ENCODE data around the gene SFMBT1.

Gene SFMBT1

DNA sequence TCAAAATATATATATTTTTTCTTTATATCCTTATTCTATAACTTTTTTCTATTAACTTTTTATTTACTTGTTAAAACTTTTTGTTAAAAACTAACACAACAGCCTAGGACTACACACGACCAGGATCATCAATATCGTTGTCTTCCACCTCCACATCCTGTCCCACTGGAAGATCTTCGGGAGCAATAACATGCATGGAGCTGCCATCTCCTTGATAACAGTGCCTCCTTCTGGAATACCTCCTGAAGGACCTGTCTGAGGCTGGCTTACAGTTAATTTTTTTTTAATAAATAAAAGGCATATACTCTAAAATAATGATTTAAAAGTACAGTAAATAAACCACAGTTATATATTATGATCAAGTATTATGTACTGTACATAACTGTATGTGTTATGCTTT, 58.9 kb downstream of the SFMBT1 start:
- DNase-seq, result no peak

DNA sequence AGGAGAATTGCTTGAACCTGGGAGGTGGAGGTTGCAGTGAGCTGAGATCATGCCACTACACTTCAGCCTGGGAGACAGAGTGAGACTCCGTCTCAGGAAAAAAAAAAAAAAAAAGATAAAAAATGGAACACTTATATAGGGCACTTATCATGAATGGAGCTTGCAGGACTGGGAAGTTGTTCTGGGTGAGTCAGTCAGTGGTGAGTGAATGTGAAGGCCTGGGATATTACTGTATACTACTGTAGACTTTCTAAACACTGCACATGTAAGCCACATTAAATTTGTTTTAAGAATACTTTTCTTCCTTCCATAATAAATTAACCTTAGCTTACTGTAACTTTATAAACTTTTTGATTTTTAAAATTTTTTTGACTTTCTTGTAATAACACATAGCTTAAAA, 59.8 kb downstream of the SFMBT1 start:
- no peak for DNase-seq

DNA sequence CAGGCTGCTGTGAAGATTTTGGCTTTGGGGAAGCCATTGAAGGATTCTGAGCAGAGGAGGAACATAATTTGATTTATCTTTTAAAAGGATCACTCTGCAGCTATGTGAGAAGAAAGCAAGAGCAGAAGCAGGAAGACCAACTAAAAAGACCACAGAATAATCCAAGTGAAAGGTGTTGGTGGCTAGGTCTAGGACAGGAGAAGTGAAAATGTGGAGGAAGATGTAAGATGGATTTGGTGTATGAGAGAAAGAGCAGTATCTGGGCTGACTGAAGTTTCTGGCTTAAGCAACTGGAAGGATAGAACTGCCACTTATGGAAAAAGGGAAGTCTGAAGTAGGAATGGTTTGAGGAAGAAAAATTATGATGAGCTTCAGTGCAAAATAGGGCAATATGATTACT, 62.0 kb downstream of the SFMBT1 start:
- no peak for DNase-seq

DNA sequence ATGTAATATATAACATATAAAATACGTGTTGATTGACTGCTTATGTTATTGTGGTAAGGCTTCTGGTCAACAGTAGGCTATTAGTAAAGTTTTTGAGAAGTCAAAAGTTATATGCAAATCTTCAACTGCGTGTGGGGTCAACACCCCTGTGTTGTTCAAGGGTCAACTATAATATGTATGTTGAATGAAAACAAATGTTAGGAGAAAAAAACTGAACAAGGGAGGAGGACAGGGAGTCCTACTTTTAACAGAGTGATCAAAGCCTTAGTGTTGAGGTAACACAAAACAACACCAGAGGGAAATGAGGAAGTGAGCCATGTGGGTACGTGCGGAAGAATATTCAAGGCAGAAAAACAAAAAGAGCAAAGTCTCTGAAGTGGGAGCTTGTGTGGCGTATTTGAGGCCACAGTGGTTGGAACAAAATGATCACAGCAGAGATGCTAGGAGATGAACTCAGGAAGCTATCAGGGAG, 62.5 kb downstream of the SFMBT1 start:
- DNase-seq, result peak; percentile 78

DNA sequence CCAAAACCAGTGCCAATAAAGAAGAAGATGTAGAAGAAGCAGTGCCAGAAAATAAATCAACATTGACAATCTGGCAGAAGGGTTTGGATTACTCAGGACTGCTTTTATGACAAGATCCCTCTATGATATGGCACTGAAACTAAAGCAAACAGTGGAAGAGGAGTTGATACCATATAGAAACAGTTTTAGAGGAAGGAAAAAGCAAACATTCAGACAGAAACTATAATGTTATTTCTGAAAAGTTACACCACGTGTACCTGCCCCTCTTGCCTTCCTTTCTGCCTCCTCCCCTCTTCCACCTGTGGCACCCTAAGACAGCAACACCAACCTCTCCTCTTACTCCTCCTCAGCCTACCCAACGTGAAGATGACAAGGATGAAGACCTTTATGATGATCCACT, 63.0 kb downstream of the SFMBT1 start:
- DNase-seq, result no peak

DNA sequence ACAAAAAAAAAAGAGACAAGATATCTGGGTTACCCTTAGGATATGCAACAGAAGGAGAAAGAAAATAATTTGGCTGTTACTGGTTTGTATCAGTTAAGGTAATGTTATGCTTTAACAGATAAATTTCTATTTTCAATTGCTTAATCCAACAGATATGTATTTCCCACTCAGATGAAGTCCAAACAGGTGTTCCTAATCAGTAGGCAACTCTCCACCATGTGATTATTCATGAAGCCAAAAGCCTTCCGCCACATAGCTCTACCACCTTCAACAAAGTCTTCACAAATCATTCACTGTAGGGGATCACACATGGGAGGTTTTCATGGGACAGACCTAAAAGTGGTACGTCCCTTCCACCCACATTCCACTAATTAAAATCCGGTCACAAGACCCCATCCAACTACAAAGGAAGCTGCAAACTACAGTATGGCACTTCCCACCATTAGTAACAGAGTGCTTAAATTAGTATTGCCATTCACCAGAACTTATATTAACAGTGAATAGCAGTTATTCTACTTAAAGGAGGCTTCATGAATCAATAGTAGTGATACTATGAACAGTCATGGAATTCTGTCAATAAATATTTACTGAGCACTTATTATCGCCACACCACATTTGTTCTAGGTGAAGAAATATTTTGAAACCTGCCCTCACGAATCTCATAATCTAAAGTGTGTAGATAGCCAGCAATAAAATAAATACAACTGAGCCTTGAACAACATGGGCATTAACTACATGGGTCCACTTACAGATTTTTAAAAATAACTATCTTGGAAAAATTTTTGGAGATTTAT, 66.5 kb downstream of the SFMBT1 start:
- DNase-seq, result no peak

DNA sequence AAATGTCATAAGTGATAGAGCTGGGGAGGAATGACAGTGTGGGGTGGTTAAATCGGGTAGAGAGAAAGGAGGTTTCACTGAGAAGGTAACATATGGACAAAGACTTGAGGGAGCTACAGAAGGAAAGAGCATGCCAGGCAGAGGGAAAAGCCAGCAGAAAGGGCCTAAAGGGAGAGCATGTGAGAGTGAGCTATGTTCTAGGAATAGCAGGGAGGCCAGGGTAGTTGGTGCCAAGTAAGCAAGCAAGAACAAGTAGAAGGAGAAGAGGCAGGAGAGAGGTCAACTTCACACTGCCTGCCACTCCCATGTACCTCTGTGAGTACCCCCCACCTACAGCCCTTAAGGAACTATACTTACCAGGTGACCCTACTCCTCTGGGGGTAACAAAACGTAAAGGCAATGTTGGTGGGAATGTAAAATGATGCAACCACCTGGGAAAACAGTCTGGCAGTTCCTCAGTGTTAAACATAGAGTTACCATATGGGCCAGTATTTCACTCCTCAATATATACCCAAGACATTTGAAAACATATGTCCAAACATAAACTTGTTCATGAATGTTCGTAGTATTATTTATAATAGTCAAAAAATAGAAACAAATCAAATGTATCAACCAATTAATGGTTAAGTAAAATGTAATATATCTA, 67.6 kb downstream of the SFMBT1 start:
- DNase-seq, result no peak

DNA sequence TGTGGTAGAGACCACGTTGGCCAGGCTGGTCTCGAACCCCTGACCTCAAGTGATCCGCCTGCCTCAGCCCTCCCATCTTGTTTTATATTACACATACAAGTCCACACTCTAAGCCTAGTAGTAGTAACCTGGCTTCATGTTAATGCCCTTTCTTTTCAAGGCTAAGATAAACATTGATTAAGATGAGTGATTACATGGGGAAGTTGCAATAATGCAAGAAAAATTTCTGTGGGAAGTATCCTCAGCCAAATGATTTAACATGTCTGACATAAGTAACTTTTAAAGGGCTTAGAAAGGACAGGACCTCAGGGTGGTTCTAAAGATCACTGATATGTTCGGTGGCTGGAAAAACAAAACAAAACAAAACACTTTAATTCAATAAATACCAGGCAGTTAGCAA, 72.1 kb downstream of the SFMBT1 start:
- no peak for DNase-seq

DNA sequence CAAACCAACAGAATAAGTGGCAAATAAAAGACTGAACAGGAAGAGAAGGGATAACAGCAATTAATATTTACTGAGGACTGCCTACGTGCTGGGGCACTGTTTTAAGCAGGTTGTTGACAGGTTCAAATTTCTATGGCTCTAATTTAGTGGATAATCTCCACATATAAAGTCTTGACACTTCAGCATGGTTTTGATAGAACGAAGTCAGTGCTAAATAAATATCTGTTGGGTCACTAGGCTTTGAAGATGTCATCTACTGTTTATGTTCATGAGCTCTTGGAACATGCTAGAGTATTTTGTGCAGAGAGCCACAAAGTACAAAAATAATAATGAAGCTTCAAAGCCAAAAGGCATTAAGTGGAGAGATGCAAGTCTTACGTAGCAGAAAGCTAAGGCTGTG, 74.0 kb downstream of the SFMBT1 start:
- no peak for DNase-seq

DNA sequence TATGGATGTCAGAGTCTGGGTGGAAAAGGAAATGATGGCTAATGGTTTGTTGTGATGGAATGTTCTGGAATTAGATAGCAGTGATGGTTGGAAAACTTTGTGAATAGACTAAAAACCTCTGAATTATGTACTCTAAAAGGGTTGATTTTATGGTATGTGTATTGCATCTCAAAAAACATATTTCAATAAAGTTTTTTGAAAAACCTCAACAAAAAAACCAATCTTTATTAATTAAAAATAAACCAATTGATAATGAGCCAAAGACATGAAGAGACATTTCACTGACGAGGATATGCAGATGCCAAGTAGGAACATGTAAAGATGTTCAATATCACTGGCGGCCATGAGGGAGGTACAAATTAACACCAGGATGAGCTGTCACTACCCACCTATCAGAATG, 78.5 kb downstream of the SFMBT1 start:
- no peak for DNase-seq

DNA sequence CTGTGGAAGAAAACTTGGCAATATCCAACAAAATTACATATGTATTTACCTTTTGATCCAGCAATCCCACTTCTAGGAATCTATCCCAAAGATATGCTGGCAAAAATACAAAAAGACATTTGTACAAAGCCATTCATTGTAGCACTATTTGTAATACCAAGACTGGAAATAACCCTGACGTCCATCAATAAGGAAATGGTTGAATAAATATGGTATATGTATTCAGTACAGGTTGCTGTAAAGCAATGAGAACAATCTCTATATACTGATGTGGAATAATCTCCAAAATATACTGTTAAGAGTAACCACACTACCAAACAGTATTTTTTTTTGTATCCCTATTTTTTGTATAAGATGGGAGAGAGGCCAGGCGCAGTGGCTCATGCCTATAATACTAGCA, 83.7 kb downstream of the SFMBT1 start:
- DNase-seq, result no peak

DNA sequence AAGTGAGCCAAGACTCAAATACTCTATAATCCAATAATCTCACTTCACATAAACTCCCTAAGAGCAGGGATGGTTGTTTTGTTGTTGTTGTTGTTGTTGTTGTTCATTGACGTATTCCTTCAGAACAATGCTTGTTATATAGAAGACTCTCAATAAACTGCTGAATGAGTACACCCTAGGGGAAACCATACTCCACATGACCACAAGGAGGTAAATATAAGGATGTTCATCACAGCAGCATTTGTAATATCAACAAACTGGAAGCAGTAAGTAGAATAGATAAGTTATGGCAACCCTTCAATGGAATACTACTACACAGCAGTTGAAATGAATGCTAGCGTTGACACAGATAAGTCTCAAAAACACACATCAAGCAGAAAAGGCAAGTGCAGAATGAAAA, 86.1 kb downstream of the SFMBT1 start:
- DNase-seq, result no peak

DNA sequence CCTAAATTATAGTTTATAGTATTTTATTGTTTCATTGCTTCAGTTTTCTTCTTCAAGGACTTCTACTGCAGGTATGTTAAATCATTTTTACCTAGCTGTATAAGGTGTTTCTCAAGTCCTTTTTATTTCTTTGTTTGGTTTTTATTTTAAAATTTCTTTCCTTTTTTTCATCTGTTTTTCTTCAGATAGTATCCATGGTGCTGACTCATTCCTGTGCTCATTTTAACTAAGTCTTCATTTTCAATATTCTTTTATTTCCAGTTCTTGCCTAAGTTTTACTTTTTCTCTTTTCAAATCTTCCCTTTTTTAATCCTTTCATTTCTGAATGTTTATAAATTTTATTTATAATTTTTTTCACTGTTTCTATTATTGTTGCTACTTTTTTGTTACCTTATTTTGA, 106.3 kb downstream of the SFMBT1 start:
- no peak for DNase-seq

DNA sequence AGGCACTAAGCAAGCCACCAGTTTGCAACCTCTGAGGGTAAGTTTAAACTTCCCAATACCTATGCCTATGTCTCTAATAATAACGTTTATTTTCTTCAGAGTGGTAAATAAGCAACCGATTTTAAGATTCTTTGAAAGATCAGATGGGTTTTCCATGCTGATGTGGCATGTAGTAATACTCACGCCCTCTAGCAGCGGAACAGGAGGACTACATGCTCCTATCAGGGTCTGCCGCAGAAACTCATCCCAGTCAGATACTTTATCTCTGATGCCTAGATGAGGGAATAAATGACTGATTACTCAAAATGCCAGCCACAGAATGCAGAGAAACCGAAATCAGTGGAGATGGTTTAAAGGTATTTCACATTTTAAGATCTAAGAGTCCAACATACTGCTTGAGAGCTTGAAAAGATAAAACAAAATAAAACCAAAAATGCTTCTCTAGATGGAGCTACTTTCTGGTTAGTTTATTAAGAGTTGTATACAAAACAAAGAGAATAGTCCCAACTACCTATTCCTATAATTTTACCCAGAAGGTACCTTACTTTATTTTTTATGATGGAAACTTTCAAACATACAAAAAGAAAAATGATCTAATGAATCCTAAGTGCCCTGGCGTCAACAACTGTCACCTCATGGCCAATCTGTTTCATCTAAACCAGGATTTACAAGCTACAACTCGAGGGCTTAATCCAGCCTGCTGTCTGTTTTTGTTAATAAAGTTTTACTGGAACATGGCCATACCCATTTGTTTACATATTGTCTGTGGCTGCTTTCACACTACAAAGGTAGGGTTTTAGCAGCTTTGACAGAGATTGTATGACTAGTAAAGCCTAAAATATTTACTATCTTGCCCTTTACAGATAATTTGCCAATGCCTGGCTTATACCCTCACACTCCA, 111.0 kb downstream of the SFMBT1 start:
- no peak for DNase-seq

DNA sequence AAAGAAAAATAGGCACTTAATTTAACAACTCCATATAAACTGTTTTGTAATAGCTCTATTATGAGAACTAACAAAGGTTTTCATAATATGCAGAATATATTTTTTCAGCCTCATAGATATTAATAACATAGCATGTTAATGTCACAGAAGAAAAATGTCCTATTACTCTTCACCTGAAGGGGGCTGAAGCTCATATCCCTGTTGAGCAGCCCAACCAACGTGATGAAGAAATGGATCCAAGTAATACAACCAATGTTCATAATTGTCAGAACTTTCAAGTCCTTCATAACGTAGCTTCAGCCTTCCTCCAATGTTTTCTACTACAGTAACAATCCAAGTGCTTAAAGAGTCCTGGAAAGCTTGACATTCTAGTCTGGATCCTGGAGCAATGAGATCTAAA, 114.0 kb downstream of the SFMBT1 start:
- DNase-seq, result no peak

DNA sequence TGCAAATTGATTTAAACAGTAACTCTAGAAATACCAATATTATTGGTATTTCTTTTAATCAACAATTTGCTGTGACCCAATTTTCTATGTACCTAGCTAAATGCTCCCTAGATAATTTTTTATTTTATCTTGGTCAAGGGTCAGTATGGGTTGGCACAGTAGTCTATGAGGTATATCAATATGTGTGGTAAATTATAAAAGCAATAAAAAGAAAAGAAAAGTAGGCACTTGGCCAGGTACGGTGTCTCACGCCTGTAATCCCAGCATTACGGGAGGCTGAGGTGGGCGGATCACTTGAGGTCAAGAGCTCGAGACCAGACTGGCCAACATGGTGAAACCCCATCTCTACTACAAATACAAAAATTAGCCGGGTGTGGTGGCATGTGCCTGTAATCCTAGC, 114.5 kb downstream of the SFMBT1 start:
- no peak for DNase-seq

DNA sequence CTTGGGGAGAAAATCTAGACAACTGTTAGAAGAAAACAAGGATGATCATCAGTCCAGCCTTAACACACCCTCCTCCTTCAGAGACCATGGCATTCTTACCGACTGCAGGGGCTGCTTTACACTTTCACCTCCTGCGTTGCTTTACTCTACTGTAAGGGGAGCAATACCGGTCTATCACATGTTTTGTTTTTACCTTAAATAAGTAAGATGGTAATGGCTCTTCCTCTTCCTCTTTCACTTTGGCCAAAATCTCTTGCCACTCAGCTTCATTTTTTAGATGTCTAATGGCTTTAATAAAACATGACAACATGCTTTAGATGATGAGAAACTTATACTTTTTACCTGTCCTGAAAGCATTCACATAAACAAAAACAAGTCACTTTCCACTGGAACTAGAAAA, 115.1 kb downstream of the SFMBT1 start:
- DNase-seq, result no peak

DNA sequence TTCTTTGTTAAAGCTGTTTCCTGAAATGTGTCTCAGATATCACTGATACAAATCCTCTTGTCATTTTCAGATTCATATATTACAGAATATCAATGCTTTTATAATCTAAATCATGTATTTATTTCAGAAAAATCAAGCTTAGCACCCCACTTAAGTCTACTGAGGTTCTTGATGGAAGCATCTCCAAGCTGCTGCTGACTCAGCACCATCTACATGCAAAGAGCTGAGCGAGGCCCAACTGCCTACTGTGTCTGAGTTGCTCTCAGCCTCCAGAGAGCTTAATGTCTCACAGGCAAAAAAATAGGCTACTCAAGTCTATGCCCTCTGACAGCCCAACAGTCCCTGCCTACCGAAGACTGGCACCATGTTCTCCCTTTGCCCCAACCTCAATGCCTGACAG, 119.3 kb downstream of the SFMBT1 start:
- no peak for DNase-seq

DNA sequence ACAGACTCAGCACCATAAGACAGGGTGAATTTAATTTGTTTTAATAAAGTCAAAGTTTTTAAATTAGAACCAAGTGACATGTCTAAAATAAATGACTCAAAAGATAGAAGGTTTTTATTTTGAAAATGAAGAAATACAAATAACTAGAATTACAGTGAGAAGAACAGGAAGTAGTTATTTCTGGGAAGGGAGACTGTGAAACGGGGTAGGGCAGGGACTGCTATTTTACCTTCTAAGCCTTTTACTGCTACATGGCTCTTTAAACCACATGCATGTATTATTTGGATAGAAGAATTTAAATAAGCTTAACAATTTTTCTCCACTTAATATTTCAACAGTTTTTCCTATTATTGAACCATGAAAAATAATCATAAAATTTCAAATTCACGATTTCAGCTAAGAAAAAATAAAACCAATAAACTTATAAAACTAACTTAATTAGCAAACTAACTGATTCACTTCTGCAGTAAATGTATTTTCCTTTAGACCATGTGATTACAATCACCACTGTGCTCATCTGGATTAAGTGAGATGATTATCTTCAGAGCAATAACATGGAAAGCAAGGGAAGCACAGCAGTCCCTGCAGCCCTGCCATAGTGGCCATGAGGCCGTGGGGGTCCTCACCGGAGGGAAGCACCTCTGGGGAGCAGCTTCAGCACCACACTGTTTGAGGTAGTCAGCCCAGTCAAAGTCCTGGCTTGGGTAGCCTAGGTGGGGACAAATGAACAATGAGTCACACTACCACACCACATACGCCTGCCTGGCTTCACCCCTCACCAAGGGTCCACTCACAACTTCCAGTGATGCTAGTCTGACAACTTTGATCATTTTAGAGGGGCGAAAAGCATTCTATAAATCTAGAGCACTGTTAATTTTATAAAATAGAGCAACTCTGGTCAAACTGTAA, 120.2 kb downstream of the SFMBT1 start:
- DNase-seq, result no peak

DNA sequence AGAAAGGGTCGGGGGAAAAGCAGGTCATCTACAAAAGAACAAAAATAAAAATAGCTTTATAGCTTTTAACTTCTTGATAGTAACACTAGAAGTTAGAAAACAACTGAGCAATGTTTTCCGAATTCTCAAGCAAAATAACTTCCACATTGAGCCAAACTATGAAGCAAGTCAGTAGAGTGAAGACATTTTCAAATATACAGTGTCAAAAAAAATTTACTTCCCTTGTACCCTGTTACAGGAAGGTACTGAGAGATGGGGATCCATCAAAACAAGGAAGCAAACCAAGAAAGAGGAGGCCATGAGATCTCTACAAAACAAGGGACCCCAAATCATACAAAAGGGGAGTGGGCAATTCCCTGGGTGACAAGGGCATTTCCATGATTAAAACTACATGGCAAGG, 121.9 kb downstream of the SFMBT1 start:
- no peak for DNase-seq

DNA sequence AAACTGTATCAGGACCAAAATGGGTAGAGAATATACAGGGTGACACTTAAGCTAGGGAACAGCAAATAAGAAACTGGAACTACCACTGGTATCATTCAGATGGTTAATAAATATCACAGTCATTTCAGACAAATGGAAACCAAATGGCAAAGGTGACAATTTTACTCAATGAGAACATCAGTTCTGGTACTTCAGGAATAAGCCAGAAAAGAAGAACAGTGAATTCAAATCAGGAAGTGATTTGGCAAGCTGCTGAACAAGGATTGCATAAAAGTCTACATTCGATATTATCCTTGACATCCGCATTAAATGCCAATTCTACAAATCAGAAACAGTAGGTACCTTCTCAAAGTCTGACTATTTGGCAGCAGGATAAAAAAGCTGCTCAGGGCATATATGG, 125.0 kb downstream of the SFMBT1 start:
- no peak for DNase-seq

DNA sequence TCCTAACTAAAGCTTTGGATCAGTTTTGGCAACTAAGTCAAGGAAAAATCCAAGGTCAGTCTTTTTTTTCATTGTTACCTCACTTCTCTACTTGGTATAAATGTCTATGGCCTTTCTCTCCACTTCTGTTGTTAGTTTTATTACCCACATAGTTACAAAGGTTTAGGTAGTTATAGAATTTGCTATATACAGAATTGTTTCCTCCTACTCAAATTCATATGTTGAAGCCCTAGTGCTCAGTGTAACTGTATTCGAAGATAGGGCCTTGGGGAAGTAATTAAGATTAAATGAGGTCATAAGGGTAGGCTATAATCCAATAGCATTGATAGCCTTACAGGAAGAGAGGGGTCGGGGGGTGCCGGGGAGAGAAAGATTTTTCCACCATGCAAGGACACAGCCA, 128.8 kb downstream of the SFMBT1 start:
- DNase-seq, result no peak

DNA sequence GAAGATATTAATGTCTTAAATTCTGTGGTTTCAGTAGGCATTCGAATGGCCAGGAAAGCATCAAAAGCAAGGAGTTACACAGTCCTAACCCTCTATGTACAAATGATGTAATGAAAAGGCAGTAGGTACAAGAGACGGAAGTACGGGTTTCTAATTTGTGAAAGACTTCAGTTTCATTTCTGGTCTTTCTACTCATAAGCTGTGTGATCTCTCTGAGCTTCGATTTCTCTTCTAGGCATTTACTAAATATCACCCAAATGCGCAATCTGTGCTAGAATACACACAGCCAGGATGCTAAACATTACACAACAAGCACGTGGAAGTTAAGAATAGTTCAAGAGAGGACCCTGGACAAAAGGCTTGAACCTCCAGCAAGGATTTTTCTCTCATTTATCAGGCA, 130.6 kb downstream of the SFMBT1 start:
- no peak for DNase-seq

All from SIG-M5 (cell line).